ENCODE results near the gene CBFA2T3. TPM values are rescaled to one million over a fixed set of nuclear protein-coding genes. Genes with fewer than 3 reads are reported as not detected.

The CBFA2T3 gene
- total and polyA plus RNA-seq, 2 of the 13 experiments (the other 11 are each of a cell fraction or from before 2014, with no cell fraction given): 0.05 TPM; not detected in 1

- no peak for TF ChIP-seq ZNF710 (CRISPR knock-in tag; IDR thresholded peaks at IDR 0.05; ENCODE audit: borderline replicate concordance)
- no peak for TF ChIP-seq ADNP (CRISPR knock-in tag; IDR thresholded peaks at IDR 0.05)
- TF ChIP-seq ZNF12 (CRISPR knock-in tag; IDR thresholded peaks at IDR 0.05): no peak
- TF ChIP-seq ZSCAN12 (CRISPR knock-in tag; IDR thresholded peaks at IDR 0.05): no peak
- no peak; the same call in 1 of the 2 replicates for TF ChIP-seq KAT8 (CRISPR knock-in tag; IDR thresholded peaks at IDR 0.05)
- no peak for TF ChIP-seq ZNF552 (CRISPR knock-in tag; IDR thresholded peaks at IDR 0.05; ENCODE audit: borderline replicate concordance)
- TF ChIP-seq ZNF496 (CRISPR knock-in tag; IDR thresholded peaks at IDR 0.05; ENCODE audit: insufficient replicate concordance): no peak
- TF ChIP-seq ZFY (CRISPR knock-in tag; IDR thresholded peaks at IDR 0.05): no peak
- no peak for TF ChIP-seq CHD4 (IDR thresholded peaks at IDR 0.05; ENCODE audit: borderline replicate concordance, low read length)
- TF ChIP-seq MAF1 (CRISPR knock-in tag; IDR thresholded peaks at IDR 0.05; ENCODE audit: borderline replicate concordance): no peak
- TF ChIP-seq PAXIP1 (CRISPR knock-in tag; conservative IDR thresholded peaks at IDR 0.05): no peak
- TF ChIP-seq CHCHD3 (CRISPR knock-in tag; IDR thresholded peaks at IDR 0.05): no peak
- TF ChIP-seq ETS1 (CRISPR knock-in tag; IDR thresholded peaks at IDR 0.05): no peak
- TF ChIP-seq ZNF607 (CRISPR knock-in tag; IDR thresholded peaks at IDR 0.05; ENCODE audit: borderline replicate concordance): no peak
- TF ChIP-seq ZNF44 (CRISPR knock-in tag; IDR thresholded peaks at IDR 0.05): peak; percentile 89; the same call in 1 of the 2 replicates
- no peak for TF ChIP-seq ZBTB8A (CRISPR knock-in tag; IDR thresholded peaks at IDR 0.05; ENCODE audit: borderline replicate concordance, low read depth)
- no peak for TF ChIP-seq HNF4G (IDR thresholded peaks at IDR 0.05; ENCODE audit: borderline replicate concordance, low read depth, low read length)
- TF ChIP-seq HNF4G (CRISPR knock-in tag; IDR thresholded peaks at IDR 0.05; ENCODE audit: borderline replicate concordance, low read depth): no peak
- TF ChIP-seq ZNF317 (CRISPR knock-in tag; IDR thresholded peaks at IDR 0.05): 0 out of 2 replicates have a peak, but pooled peaks have one; percentile 6
- TF ChIP-seq TFDP2 (CRISPR knock-in tag; IDR thresholded peaks at IDR 0.05): no peak
- no peak for TF ChIP-seq RBM22 (optimal IDR thresholded peaks at IDR 0.05; ENCODE audit: low read length)
- TF ChIP-seq ZNF629 (CRISPR knock-in tag; conservative IDR thresholded peaks at IDR 0.05): no peak
- no peak for TF ChIP-seq SMARCE1 (IDR thresholded peaks at IDR 0.05; ENCODE audit: borderline replicate concordance)
- TF ChIP-seq TBX3 (IDR thresholded peaks at IDR 0.05; ENCODE audit: borderline replicate concordance): no peak
Observed at GRCh38 chr16:88857728-88858339, 119.2 kb downstream of the CBFA2T3 start (continued).

All from HepG2 (cell line).